ENCODE data around the gene MSI2. TPM values are rescaled to one million over a fixed set of nuclear protein-coding genes. Genes with fewer than 3 reads are reported as not detected.

MSI2 gene
- polyA plus RNA-seq, 12 donors = 24.1 to 40.3 (median 34.1) TPM; not detected in 1

GRCh38 chr17:57315061-57316015 is 59.0 kb downstream of the MSI2 start:
- no peak for DNase-seq

- DNase-seq = no peak
Observed at GRCh38 chr17:57316361-57316760, 60.0 kb downstream of the MSI2 start.

- DNase-seq = no peak
Observed at GRCh38 chr17:57317079-57317478, 60.8 kb downstream of the MSI2 start.

- DNase-seq = no peak
Observed at GRCh38 chr17:57318913-57319312, 62.6 kb downstream of the MSI2 start.

GRCh38 chr17:57319806-57320205 is 63.5 kb downstream of the MSI2 start:
- DNase-seq = no peak

- DNase-seq = no peak
Observed at GRCh38 chr17:57323391-57323790, 67.1 kb downstream of the MSI2 start.

GRCh38 chr17:57324060-57324459 is 67.7 kb downstream of the MSI2 start:
- no peak for DNase-seq

GRCh38 chr17:57324631-57325030 is 68.3 kb downstream of the MSI2 start:
- no peak for DNase-seq

GRCh38 chr17:57326336-57326735 is 70.0 kb downstream of the MSI2 start:
- DNase-seq = no peak

GRCh38 chr17:57326764-57327163 is 70.4 kb downstream of the MSI2 start:
- DNase-seq = no peak

GRCh38 chr17:57327176-57327970 is 71.0 kb downstream of the MSI2 start:
- DNase-seq = no peak

GRCh38 chr17:57328109-57328882 is 72.0 kb downstream of the MSI2 start:
- no peak for DNase-seq

GRCh38 chr17:57329380-57330214 is 73.3 kb downstream of the MSI2 start:
- no peak for DNase-seq

- no peak for DNase-seq
Observed at GRCh38 chr17:57330587-57330986, 74.3 kb downstream of the MSI2 start.

GRCh38 chr17:57331423-57331822 is 75.1 kb downstream of the MSI2 start:
- DNase-seq = no peak

- DNase-seq = no peak
Observed at GRCh38 chr17:57332501-57332900, 76.2 kb downstream of the MSI2 start.

GRCh38 chr17:57335195-57335792 is 79.0 kb downstream of the MSI2 start:
- no peak for DNase-seq

GRCh38 chr17:57337390-57337789 is 81.1 kb downstream of the MSI2 start:
- DNase-seq = no peak

- DNase-seq = no peak
Observed at GRCh38 chr17:57338257-57338914, 82.1 kb downstream of the MSI2 start.

Data from muscle of arm (tissue), 12 donors.